Lower leg skin (tissue), 3 donors: ENCODE results near the gene ADAP2.

Experiments used
- POLR2A ChIP-seq, 2 donors: fragments of 450-650 bp; IDR thresholded peaks; one replicate each; pipeline ENCODE4 v1.6.1; 2016 to 2017; ENCODE audit warnings: antibody characterized with exemption in 2 of 2, mild to moderate bottlenecking in 1 of 2, moderate library complexity in 1 of 2
- TF ChIP-seq, protein P1 (sequence below), 3 donors: fragments of 450-650 bp; IDR thresholded peaks; one replicate each; pipeline ENCODE4 v1.5.1; 2016; ENCODE audit warnings: antibody characterized with exemption in 3 of 3, mild to moderate bottlenecking in 3 of 3, moderate library complexity in 2 of 3

DNA sequence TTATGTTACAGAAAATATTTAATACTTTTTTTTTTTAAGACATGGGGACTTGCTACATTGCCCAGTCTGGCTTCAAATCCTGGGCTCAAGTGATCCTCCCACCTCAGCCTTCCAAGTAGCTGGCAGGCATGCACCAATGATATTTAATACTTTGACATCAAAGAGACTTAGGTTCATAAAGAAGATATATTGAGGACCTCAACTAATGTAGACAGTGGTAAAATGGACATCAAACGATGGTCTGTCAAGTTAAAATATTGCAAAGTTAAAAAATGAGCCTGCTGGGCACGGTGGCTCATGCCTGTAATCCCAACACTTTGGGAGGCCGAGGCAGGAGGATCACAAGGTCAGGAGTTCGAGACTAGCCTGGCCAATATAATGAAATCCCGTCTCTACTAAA, 24.4 kb upstream of the ADAP2 start:
- TF ChIP-seq, protein P1, sequence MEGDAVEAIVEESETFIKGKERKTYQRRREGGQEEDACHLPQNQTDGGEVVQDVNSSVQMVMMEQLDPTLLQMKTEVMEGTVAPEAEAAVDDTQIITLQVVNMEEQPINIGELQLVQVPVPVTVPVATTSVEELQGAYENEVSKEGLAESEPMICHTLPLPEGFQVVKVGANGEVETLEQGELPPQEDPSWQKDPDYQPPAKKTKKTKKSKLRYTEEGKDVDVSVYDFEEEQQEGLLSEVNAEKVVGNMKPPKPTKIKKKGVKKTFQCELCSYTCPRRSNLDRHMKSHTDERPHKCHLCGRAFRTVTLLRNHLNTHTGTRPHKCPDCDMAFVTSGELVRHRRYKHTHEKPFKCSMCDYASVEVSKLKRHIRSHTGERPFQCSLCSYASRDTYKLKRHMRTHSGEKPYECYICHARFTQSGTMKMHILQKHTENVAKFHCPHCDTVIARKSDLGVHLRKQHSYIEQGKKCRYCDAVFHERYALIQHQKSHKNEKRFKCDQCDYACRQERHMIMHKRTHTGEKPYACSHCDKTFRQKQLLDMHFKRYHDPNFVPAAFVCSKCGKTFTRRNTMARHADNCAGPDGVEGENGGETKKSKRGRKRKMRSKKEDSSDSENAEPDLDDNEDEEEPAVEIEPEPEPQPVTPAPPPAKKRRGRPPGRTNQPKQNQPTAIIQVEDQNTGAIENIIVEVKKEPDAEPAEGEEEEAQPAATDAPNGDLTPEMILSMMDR (IDR thresholded peaks at IDR 0.05): no peak
- no peak for TF ChIP-seq POLR2A (IDR thresholded peaks at IDR 0.05)
